C4-2B (cell line): Measurements from ENCODE around the gene LTN1.

Source experiments
- H3K27ac ChIP-seq: fragments of 450-650 bp; 2 replicates; pipeline ENCODE4 v1.5.1; 2017
- CTCF ChIP-seq: fragments of 450-650 bp; conservative IDR thresholded peaks from 2 replicates; pipeline ENCODE4 v1.5.1; 2017; ENCODE audit warnings: mild to moderate bottlenecking
- ZFX ChIP-seq: fragments of 450-650 bp; IDR thresholded peaks from 2 replicates; pipeline ENCODE4 v1.6.1; 2017

The LTN1 gene

GRCh38 chr21:28908351-28908750 lies 84.3 kb downstream of the LTN1 start:
- no peak for TF ChIP-seq CTCF
- TF ChIP-seq ZFX, result no peak
- H3K27ac ChIP-seq, result no peak overlapping the region

GRCh38 chr21:28906841-28907240 lies 85.8 kb downstream of the LTN1 start:
- no peak overlapping the region for H3K27ac ChIP-seq
- no peak for TF ChIP-seq ZFX
- no peak for TF ChIP-seq CTCF

- TF ChIP-seq ZFX, result no peak
Observed at GRCh38 chr21:28906236-28906635, 86.4 kb downstream of the LTN1 start.

GRCh38 chr21:28904961-28905435 lies 87.7 kb downstream of the LTN1 start:
- TF ChIP-seq ZFX (no peak), CTCF (no peak)
- no peak overlapping the region; the same call in 1 of the 2 replicates for H3K27ac ChIP-seq

More at GRCh38 chr21:28906236-28906635, 86.4 kb downstream of the LTN1 start:
- H3K27ac ChIP-seq, result no peak overlapping the region

- TF ChIP-seq ZFX, result no peak
- no peak for TF ChIP-seq CTCF
- H3K27ac ChIP-seq, result no peak overlapping the region
Observed at GRCh38 chr21:28903448-28903847, 89.2 kb downstream of the LTN1 start.

- no peak for TF ChIP-seq CTCF
- no peak for TF ChIP-seq ZFX
- H3K27ac ChIP-seq, result no peak overlapping the region
Observed at GRCh38 chr21:28900481-28900880, 92.2 kb downstream of the LTN1 start.

GRCh38 chr21:28899744-28900143 lies 92.9 kb downstream of the LTN1 start:
- no peak for TF ChIP-seq CTCF
- TF ChIP-seq ZFX, result no peak
- no peak overlapping the region for H3K27ac ChIP-seq

- H3K27ac ChIP-seq, result no peak overlapping the region
- TF ChIP-seq CTCF (no peak), ZFX (no peak)
Observed at GRCh38 chr21:28899220-28899619, 93.5 kb downstream of the LTN1 start.
